OCI-LY3 (cell line): ENCODE measurements around the gene UBE2U.

Source experiments
- EZH2phosphoT487 ChIP-seq: fragments of 200-600 bp; shearing (Covaris generic); IDR thresholded peaks from 2 replicates; pipeline ENCODE4 v1.6.1; 2018; ENCODE audit warnings: antibody characterized with exemption, mixed run types, low read depth
- TF ChIP-seq, protein P1 (sequence below): fragments of 200-600, 300-600 bp; sonication (generic); IDR thresholded peaks from 2 replicates; pipeline ENCODE4 v1.5.1; 2014; ENCODE audit warnings: antibody characterized with exemption, low read length, low read depth

DNA sequence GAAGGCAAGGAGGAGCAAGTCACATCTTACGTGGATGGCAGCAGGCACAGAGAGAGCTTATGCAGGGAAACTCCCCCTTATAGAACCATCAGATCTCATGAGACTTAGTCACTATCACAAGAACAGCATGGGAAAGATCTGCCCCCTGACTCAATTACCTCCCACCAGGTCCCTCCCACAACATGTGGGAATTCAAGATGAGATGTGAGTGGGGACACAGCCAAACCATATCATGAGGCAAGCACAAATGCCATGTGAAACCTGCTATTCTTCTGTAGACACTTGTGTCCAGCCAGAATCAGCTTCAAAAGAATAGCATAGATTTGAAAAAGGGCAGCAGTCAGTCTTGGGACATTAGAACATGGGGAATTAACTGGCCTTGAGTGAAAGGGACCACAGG is 32.2 kb upstream of the UBE2U start:
- TF ChIP-seq, protein P1, sequence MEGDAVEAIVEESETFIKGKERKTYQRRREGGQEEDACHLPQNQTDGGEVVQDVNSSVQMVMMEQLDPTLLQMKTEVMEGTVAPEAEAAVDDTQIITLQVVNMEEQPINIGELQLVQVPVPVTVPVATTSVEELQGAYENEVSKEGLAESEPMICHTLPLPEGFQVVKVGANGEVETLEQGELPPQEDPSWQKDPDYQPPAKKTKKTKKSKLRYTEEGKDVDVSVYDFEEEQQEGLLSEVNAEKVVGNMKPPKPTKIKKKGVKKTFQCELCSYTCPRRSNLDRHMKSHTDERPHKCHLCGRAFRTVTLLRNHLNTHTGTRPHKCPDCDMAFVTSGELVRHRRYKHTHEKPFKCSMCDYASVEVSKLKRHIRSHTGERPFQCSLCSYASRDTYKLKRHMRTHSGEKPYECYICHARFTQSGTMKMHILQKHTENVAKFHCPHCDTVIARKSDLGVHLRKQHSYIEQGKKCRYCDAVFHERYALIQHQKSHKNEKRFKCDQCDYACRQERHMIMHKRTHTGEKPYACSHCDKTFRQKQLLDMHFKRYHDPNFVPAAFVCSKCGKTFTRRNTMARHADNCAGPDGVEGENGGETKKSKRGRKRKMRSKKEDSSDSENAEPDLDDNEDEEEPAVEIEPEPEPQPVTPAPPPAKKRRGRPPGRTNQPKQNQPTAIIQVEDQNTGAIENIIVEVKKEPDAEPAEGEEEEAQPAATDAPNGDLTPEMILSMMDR = no peak
- no peak for TF ChIP-seq EZH2phosphoT487
